Measurements from ENCODE around the gene CCL11.

GRCh38 chr17:34255841-34256240 is 29.7 kb upstream of the CCL11 start:
- TF ChIP-seq CTCF (CRISPR knock-in tag; IDR thresholded peaks at IDR 0.05), result no peak
- TF ChIP-seq ZNF777 (CRISPR knock-in tag; IDR thresholded peaks at IDR 0.05), result no peak
